GM10266 (cell line): ENCODE measurements around the gene CACNG8.

Experiments used
- DNase-seq: peaks from one replicate; pipeline ENCODE4 v3.0.0; 2012; ENCODE audit errors: extremely low spot score
- TF ChIP-seq, protein P1 (sequence below): IDR thresholded peaks from 2 replicates; pipeline ENCODE4 v1.5.1; 2012; ENCODE audit warnings: mild to moderate bottlenecking, low read depth; ENCODE audit not compliant: control insufficient read depth, insufficient read depth; ENCODE audit errors: missing control alignments

Gene CACNG8

DNA sequence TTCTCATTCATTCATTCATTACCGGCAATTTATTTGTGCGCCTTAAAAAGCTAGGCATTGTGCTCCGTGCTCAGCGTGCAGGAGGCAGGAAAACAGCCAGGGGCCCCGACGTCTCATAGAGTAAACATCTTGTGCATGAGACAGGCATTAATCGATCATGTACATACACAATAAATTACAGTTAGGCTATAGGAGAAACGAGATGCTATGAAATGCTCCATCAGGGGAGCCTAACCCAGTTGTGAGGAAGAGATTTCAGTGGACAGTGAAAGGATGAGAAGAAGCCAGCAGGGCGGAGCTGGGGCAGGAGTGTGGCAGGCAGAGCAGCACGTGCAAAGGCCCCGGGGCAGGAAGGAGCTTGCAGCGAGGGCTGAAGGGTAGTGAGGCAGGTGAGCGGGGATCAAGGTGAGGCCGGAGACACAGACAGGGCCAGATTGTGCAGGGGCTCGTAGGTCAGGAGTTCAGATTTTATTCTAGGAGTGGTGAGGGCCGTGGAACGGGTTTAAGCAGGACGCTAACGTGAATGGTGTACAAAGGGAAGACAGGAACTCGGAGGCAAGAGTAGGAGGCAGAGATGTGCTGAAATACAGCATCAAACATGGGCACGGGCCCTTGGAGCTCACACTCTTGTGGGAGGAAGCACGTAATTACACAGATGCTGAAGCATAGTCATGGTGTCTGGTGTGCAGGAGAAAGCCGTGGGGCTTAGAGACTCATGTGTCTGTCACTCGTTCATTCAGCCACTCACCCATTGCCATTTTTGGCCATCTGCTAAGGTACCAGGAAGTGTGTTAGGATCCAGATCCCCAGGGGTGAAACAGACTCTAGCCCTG is 20.9 kb downstream of the CACNG8 start:
- DNase-seq = no peak
- TF ChIP-seq, protein P1, sequence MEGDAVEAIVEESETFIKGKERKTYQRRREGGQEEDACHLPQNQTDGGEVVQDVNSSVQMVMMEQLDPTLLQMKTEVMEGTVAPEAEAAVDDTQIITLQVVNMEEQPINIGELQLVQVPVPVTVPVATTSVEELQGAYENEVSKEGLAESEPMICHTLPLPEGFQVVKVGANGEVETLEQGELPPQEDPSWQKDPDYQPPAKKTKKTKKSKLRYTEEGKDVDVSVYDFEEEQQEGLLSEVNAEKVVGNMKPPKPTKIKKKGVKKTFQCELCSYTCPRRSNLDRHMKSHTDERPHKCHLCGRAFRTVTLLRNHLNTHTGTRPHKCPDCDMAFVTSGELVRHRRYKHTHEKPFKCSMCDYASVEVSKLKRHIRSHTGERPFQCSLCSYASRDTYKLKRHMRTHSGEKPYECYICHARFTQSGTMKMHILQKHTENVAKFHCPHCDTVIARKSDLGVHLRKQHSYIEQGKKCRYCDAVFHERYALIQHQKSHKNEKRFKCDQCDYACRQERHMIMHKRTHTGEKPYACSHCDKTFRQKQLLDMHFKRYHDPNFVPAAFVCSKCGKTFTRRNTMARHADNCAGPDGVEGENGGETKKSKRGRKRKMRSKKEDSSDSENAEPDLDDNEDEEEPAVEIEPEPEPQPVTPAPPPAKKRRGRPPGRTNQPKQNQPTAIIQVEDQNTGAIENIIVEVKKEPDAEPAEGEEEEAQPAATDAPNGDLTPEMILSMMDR = no peak

DNA sequence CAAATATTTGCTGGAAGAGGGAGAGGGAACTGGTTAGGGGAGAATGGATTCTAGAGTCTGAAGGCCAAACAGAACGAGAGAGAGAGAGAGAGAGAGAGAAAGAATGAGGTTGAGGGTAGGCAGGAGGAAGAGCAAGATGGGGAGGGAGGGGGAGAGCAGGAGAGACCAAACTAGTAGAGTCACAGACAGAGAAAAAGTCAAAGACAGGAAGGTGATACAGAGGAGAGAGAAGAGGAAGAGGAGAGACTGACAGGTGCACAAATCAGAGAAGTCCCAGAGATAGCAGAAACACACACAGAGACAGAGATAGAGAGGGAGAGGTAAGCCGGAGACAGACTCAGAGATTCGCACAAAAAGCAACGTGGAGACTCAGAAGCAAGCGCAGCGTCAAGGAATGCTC is 23.1 kb downstream of the CACNG8 start:
- TF ChIP-seq, protein P1 = no peak
- no peak for DNase-seq

DNA sequence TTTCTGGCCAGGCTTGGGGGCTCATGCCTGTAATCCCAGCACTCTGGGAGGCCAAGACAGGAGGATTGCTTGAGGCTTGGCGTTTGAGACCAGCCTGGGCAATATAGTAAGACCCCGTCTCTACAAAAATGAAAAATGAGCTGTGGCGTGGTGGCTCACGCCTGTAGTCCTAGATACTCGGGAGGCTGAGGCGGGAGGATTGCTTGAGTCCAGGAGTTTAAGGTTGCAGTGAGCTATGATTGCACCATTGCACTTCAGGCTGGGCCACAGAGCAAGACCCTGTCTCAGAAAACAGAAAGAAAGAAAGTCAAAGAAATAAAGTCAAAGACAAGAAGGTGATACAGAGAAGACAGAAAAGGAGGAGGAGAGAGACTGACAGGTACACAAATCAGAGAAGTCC is 26.2 kb downstream of the CACNG8 start:
- TF ChIP-seq, protein P1 = no peak
- DNase-seq = no peak

DNA sequence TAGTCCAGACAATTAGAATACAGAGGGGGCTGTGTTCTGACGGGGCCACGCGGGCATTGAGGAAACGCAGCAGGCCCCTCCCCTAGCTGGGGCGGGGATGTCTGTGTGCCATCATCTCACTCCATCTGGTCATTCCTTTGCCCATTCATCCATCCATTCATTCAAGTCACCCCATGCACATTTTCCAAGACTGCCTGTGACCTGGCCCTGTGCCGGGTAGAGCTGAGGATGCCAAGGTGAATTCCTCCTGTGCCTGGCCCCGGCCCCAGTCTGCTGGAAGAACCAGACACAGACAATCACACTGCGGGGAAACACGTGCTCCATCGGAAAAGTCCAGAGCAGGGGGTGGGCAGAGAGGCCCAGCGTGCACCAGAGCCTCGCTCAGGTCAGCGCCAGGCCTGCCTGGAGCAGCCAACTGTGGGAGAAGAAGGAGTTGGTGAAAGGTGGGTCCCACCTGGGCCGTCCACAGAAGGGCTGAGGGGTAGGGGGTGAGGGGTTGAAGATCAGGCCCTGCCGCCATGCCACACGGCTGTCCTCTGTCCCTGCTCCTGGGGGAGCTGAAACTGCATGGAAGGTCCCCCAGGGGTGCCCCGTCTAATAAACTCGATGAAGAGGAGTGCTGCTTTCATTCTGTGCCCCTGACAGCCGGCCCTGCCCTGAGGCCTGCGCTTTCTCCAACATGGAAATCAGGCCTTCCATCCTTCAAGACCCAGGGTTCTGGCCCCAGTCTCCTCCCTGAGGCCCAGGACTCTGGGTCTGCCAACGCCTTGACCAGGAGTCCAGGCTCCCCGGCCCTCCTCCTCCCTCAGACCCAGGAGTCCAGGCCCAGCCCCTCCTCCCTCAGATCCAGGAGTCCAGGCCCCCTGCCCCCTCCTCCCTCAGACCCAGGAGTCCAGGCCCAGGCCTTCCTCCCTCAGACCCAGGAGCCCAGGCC is 27.1 kb downstream of the CACNG8 start:
- no peak for DNase-seq
- TF ChIP-seq, protein P1 = no peak

DNA sequence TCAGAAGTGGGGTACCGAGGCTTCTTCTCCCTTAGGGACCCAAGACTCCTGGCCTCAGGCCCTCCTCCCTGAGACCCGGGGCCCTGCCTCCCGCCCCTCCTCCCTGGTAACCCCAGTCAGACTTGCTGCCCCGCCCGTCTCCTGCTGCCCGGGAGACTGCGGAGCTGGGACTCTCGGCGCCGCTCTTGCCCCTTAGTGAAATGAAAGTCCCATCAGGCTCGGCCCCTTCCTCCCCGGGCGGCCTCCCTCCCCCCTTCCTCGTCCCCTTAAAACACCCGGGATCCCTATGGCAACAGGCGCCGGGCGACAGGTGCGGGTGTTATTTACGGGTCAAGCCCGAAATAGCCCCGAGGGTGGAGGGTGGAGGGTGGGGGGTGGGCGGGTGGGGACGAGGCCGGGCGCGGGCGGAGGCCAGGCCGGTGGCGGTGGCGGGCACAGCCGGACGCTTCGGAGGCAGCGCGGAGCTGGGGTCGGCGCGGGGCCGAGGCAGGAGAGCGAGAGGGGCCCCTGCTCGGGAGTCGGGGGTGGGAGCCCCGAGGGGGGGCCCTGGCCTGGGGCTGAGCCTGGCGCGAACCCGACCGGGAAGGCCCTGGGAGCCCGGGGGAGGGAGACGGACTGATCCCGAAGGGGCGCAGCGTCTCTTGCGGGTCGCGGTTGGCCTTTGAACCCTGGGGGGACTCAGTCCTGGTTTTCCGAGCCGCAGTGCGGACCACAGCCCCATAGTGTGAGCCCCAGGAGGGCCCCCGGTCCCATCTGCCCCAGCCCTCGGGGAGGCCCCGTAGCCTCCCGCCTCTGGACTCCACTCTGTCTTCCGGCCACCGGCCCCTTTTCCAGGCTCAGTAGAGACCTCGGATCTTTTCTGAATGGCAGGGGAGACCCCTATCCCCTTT is 28.7 kb downstream of the CACNG8 start, which contains the start of gene CACNG6:
Gene CACNG6, plus strand, starts transcription at position 414 of the 890 bp plus-strand sequence. CDS start 1,241 bp downstream, outside the sequence.
- DNase-seq = peak; percentile 68

DNA sequence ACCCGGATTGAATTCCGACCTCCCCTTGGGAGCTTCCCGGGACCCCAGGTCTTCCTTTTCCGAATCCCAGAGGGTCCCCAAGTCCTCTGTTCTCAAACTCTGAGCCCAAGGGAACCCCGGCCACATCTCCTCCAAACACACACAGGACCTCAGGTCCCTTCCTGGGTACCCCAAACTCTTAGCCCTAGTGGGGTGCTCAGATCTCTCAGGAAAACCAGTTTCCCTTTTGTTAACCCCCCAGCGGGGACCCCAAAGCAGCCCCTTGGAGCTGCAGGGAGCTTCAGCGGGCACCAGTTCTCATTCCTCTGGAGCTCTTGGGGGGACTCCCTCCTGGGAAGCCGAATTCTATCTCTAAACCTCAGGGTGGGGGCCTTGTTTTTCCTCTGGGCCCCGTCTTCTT is 29.5 kb downstream of the CACNG8 start:
- TF ChIP-seq, protein P1 = no peak
- DNase-seq = no peak

More for the DNA sequence above, 28.7 kb downstream of the CACNG8 start, which contains the start of gene CACNG6:
- TF ChIP-seq, protein P1 = no peak
